NB4 (cell line): ENCODE measurements around the gene ABCB4.
"Not testable (repeated sequence)": the region's sequence is repeated elsewhere in the genome, so short reads cannot be mapped to it uniquely, and the experiment has no call there.

Experiments
- CTCF ChIP-seq: IDR thresholded peaks from one replicate; pipeline ENCODE4 v1.5.1; 2012; ENCODE audit warnings: low read depth, low read length
- POLR2A ChIP-seq: IDR thresholded peaks from 2 replicates; pipeline ENCODE4 v1.6.1; 2011; ENCODE audit warnings: mild to moderate bottlenecking; ENCODE audit not compliant: insufficient read length; ENCODE audit errors: extremely low read depth

DNA sequence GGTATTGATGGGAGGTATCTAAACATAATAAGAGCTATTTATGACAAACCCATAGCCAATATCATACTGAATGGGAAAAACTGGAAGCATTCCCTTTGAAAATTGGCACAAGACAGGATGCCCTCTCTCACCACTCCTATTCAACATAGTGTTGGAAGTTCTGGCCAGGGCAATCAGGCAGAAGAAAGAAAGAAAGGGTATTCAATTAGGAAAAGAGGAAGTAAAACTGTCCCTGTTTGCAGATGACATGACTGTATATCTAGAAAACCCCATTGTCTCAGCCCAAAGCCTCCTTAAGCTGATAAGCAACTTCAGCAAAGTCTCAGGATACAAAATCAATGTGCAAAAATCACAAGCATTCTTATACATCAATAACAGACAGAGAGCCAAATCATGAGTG is 6.3 kb downstream of the ABCB4 start:
- not testable (repeated sequence) for TF ChIP-seq CTCF, POLR2A
